GM12891 (cell line): ENCODE results near the gene ZNF556.
"Not testable (repeated sequence)": the region's sequence is repeated elsewhere in the genome, so short reads cannot be mapped to it uniquely, and the experiment has no call there.

Source experiments
- PAX5 ChIP-seq: IDR thresholded peaks from 2 replicates; pipeline ENCODE4 v1.6.1; 2011; ENCODE audit warnings: low read length, moderate library complexity, mild to moderate bottlenecking; ENCODE audit not compliant: insufficient read depth, severe bottlenecking
- POLR2A ChIP-seq: IDR thresholded peaks from 2 replicates; pipeline ENCODE4 v1.6.1; 2011; ENCODE audit warnings: low read depth, low read length, control low read depth
- POLR2AphosphoS5 ChIP-seq: IDR thresholded peaks from 2 replicates; pipeline ENCODE4 v1.6.1; 2011; ENCODE audit warnings: low read depth, low read length, control low read depth
- POU2F2 ChIP-seq: IDR thresholded peaks from 2 replicates; pipeline ENCODE4 v1.6.1; 2011; ENCODE audit warnings: low read depth, mild to moderate bottlenecking, control low read depth, low read length, moderate library complexity
- SPI1 ChIP-seq: IDR thresholded peaks from 2 replicates; pipeline ENCODE4 v1.6.1; 2011; ENCODE audit warnings: low read depth, low read length, control low read depth
- TAF1 ChIP-seq: IDR thresholded peaks from 2 replicates; pipeline ENCODE4 v1.6.1; 2011; ENCODE audit warnings: low read depth, low read length, control low read depth

GRCh38 chr19:2903326-2903725 lies 36.2 kb downstream of the ZNF556 start:
- not testable (repeated sequence) for TF ChIP-seq POLR2A, TAF1, POLR2AphosphoS5, PAX5, SPI1, POU2F2
